ENCODE measurements around the gene CENPH.
"Not testable (repeated sequence)": the region's sequence is repeated elsewhere in the genome, so short reads cannot be mapped to it uniquely, and the experiment has no call there.

The CENPH gene, protein sequence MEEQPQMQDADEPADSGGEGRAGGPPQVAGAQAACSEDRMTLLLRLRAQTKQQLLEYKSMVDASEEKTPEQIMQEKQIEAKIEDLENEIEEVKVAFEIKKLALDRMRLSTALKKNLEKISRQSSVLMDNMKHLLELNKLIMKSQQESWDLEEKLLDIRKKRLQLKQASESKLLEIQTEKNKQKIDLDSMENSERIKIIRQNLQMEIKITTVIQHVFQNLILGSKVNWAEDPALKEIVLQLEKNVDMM

DNA sequence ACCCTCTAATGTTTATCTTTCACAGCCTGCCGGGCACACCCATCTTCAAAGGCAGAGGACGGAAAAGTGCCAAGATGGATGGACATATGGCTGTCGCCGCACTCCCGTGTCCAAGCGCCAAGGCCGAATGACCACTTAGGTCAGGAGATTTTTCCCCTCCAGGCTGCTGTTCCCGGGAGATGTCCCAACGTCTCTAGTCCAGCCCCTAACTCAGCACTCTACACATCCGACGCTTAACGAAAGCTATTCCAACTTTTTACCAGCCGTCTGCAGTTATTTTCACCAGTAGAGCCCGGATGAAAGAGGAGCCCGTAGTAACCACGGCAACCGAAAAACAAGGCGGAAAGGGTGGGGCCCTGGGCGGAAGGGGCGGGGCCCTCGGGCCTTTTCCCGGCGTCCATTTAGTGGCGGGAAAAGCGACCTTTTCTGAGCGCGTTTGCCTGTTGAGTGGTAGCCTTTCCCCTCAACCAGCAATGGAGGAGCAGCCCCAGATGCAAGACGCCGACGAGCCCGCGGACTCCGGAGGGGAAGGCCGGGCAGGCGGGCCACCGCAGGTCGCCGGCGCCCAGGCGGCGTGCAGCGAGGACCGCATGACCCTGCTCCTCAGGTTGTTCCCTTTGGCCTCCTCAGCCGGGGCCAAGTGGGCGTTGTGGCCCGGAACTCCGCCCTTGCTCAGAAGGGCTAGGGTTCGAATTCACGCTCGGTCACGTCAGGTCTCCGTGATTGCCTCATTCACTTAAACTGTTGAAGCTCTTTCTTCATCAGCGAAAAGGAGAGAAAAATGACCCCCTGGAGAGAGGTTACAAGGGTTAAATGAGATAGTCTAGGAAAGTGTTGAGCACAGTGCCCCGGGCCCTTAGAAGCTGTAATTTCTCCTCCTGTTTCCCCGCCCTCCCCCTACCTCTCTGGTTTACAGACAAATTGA lies at the start of gene CENPH:
TSS of gene CENPH (plus strand) at position 422 of the 925 bp plus-strand sequence. CDS start at position 474, 52 bp downstream.
- Histone ChIP-seq H3K9me3 (ENCODE audit: control insufficient read depth in 1 of 2, low read length in 2 of 2) (no peaks in the 10 kb centered on the region), H3K4me1 (ENCODE audit: control insufficient read depth in 1 of 2, insufficient read depth in 2 of 2, low read length in 2 of 2) (peaks cover 0 to 13% of the 10 kb centered on the region in 2 donors), H3K4me3 (ENCODE audit: low read depth in 1 of 2, low read length in 2 of 2) (peak within 1 kb of the TSS; percentile 83 to 97), H3K27ac (ENCODE audit: low read length) (peak within 1 kb of the TSS; percentile 82), H3K27me3 (ENCODE audit: low read depth, low read length) (no peaks in the 10 kb centered on the region), H3K36me3 (ENCODE audit: control insufficient read depth in 1 of 2, insufficient read depth in 2 of 2, low read length in 2 of 2) (no peaks in the 10 kb centered on the region)

DNA sequence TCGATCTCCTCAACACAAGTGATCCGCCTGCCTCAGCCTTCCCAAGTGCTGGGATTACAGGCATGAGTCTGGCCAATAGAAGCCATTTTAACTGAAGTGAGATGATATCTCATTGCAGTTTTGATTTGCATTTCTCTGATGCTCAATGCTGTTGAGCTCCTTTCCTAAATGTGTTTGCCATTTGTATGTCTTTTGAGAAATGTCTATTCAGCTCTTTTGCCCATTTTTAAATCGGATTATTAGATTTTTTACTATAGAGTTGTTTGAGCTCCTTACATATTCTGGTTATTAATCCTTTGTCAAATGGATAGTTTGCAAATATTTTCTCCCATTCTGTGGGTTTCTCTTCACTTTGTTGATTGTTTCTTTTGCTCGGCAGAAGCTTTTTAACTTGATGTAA lies 49.1 kb upstream of the CENPH start:
- H3K9me3 ChIP-seq (ENCODE audit: control insufficient read depth in 1 of 2, low read length in 2 of 2); H3K4me3 ChIP-seq (ENCODE audit: low read depth in 1 of 2, low read length in 2 of 2); H3K27me3 ChIP-seq (ENCODE audit: low read depth, low read length); H3K27ac ChIP-seq (ENCODE audit: low read length); H3K36me3 ChIP-seq (ENCODE audit: control insufficient read depth in 1 of 2, insufficient read depth in 2 of 2, low read length in 2 of 2); H3K4me1 ChIP-seq (ENCODE audit: control insufficient read depth in 1 of 2, insufficient read depth in 2 of 2, low read length in 2 of 2): not testable (repeated sequence)

DNA sequence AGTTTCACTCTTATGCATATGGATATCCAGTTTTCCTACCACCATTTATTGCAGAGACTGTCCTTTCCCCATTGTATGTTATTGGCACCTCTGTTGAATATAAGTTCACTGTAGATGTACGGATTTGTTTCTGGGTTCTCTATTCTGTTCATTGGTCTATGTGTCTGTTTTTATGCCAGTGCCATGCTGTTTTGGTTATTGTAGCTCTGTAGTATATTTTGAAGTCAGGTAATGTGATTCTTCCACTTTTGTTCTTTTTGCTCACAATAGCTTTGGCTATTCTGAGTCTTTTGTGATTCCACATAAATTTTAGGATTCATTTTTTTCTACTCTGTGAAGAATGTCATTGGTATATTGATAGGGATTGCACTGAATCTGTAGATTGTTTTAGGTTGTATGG lies 48.6 kb upstream of the CENPH start:
- H3K9me3 ChIP-seq (ENCODE audit: control insufficient read depth in 1 of 2, low read length in 2 of 2) = peaks cover 0 to 8% of the 10 kb centered on the region in 2 donors

DNA sequence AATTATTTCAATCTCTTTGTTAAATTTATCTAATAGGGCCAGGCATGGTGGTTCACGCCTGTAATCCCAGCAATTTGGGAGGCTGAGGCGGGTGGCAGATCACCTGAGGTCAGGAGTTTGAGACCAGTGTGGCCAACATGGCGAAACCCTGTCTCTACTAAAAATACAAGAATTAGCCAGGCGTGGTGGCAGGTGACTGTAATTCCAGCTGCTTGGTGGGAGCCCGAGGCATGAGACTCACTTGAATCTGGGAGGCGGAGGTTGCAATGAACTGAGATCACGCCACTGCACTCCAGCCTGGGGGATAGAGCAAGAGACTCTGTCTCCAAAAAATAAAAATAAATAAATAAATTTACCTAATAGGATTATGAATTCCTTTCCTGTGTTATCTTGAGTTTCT lies 40.8 kb upstream of the CENPH start:
- H3K4me3 ChIP-seq (ENCODE audit: low read depth in 1 of 2, low read length in 2 of 2); H3K36me3 ChIP-seq (ENCODE audit: control insufficient read depth in 1 of 2, insufficient read depth in 2 of 2, low read length in 2 of 2); H3K27ac ChIP-seq (ENCODE audit: low read length); H3K27me3 ChIP-seq (ENCODE audit: low read depth, low read length); H3K9me3 ChIP-seq (ENCODE audit: control insufficient read depth in 1 of 2, low read length in 2 of 2); H3K4me1 ChIP-seq (ENCODE audit: control insufficient read depth in 1 of 2, insufficient read depth in 2 of 2, low read length in 2 of 2): not testable (repeated sequence)

More for the DNA sequence above, 48.6 kb upstream of the CENPH start:
- no peak overlapping the region for H3K4me3 ChIP-seq (ENCODE audit: low read depth in 1 of 2, low read length in 2 of 2)
- no peaks in the 10 kb centered on the region for H3K36me3 ChIP-seq (ENCODE audit: control insufficient read depth in 1 of 2, insufficient read depth in 2 of 2, low read length in 2 of 2)
- H3K4me1 ChIP-seq (ENCODE audit: control insufficient read depth in 1 of 2, insufficient read depth in 2 of 2, low read length in 2 of 2) = no peaks in the 10 kb centered on the region
- H3K27ac ChIP-seq (ENCODE audit: low read length) = no peak overlapping the region
- H3K27me3 ChIP-seq (ENCODE audit: low read depth, low read length) = no peaks in the 10 kb centered on the region

DNA sequence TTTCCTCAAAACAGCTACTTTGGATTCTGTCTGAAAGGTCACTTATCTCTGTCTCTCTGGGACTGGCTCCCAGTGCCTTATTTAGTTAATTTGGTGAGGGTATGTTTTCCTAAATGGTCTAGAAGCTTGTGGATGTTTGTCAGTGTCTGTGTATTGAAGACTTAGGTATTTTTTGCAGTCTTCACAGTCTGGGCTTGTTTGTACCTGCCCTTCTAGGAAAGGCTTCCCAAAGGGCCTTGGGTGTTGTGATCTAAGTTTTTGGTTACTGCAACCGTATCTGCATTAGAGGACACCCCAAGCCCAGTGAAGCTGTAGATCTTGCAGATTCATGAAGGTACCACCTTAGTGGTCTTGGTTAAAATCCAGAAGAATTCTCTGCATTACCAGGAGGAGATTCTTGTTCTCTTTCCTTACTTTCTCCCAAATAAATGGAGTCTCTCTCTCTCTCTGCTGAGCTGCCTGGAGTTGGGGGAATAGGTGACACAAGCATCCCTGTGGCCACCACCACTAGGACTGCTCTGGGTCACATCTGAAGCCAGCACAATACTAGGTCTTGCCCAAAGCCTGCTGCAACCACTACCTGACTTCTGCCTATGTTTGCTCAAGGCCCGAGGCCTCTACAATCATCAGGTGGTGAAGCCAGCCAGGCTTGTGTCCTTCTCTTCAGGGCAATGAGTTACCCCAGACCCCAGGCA lies 40.3 kb upstream of the CENPH start:
- no peaks in the 10 kb centered on the region for H3K9me3 ChIP-seq (ENCODE audit: control insufficient read depth in 1 of 2, low read length in 2 of 2)
- H3K36me3 ChIP-seq (ENCODE audit: control insufficient read depth in 1 of 2, insufficient read depth in 2 of 2, low read length in 2 of 2) = no peaks in the 10 kb centered on the region
- no peak overlapping the region for H3K27ac ChIP-seq (ENCODE audit: low read length)
- no peak overlapping the region for H3K4me3 ChIP-seq (ENCODE audit: low read depth in 1 of 2, low read length in 2 of 2)
- H3K27me3 ChIP-seq (ENCODE audit: low read depth, low read length) = no peaks in the 10 kb centered on the region
- H3K4me1 ChIP-seq (ENCODE audit: control insufficient read depth in 1 of 2, insufficient read depth in 2 of 2, low read length in 2 of 2) = no peaks in the 10 kb centered on the region

DNA sequence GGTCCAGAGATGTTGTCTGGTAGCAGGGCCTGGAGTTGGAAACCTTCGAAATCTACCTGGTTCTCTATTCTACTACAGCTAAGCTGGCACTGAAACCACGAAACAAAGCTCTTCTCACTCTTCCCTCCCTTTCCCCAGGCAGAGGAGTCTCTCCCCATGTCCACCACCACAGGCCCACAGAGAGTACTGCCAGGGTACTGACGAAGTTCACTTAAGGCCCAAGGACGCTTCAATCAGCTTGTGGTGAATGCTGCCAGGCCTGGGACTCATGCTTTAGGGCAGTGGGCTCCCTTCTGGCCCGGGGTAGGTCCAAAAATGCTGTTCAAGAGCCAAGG lies 39.7 kb upstream of the CENPH start:
- Histone ChIP-seq H3K36me3 (ENCODE audit: control insufficient read depth in 1 of 2, insufficient read depth in 2 of 2, low read length in 2 of 2) (no peaks in the 10 kb centered on the region), H3K9me3 (ENCODE audit: control insufficient read depth in 1 of 2, low read length in 2 of 2) (no peaks in the 10 kb centered on the region), H3K4me3 (ENCODE audit: low read depth in 1 of 2, low read length in 2 of 2) (no peak overlapping the region), H3K27me3 (ENCODE audit: low read depth, low read length) (no peaks in the 10 kb centered on the region), H3K4me1 (ENCODE audit: control insufficient read depth in 1 of 2, insufficient read depth in 2 of 2, low read length in 2 of 2) (no peaks in the 10 kb centered on the region), H3K27ac (ENCODE audit: low read length) (no peak overlapping the region)

DNA sequence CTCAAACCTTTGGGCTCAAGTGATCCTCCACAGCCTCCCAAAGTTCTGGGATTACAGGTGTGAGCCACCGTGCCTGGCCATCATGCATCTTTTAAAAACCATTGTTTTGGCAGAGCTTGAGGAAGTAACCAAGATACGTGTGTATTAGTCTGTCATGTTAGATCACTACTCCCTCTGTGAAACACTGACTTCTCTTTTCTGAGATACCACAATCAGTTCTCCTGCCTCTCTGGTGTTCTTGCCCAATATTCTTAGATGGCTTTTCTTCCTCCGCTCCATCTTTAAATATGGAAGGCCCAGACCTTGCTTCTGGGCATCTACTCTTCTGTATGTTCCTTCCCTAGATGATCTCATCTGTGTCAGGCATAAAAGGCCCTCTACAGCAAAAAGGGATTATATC lies 36.7 kb upstream of the CENPH start:
- Histone ChIP-seq H3K4me1 (ENCODE audit: control insufficient read depth in 1 of 2, insufficient read depth in 2 of 2, low read length in 2 of 2) (no peaks in the 10 kb centered on the region), H3K27me3 (ENCODE audit: low read depth, low read length) (no peaks in the 10 kb centered on the region), H3K27ac (ENCODE audit: low read length) (no peak overlapping the region), H3K4me3 (ENCODE audit: low read depth in 1 of 2, low read length in 2 of 2) (no peak overlapping the region), H3K36me3 (ENCODE audit: control insufficient read depth in 1 of 2, insufficient read depth in 2 of 2, low read length in 2 of 2) (no peaks in the 10 kb centered on the region), H3K9me3 (ENCODE audit: control insufficient read depth in 1 of 2, low read length in 2 of 2) (no peaks in the 10 kb centered on the region)

DNA sequence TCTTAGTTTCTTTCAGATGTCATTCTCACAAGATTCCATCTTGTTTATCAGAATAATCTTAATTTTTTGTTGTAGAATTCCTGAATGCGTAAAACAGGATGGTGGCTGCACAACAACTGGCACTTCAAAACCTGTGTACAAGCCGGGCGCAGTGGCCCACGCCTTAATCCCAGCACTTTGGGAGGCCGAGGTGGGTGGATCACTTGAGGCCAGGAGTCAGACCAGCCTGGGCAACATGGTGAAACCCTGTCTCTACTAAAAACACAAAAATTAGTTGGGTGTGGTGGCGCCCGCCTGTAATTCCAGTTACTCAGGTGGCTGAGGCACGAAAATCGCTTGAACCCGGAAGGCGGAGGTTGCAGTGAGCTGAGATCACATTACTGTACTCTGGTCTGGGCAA lies 32.9 kb upstream of the CENPH start:
- Histone ChIP-seq H3K27ac (ENCODE audit: low read length) (no peak overlapping the region), H3K27me3 (ENCODE audit: low read depth, low read length) (no peaks in the 10 kb centered on the region), H3K4me1 (ENCODE audit: control insufficient read depth in 1 of 2, insufficient read depth in 2 of 2, low read length in 2 of 2) (no peaks in the 10 kb centered on the region), H3K36me3 (ENCODE audit: control insufficient read depth in 1 of 2, insufficient read depth in 2 of 2, low read length in 2 of 2) (no peaks in the 10 kb centered on the region), H3K9me3 (ENCODE audit: control insufficient read depth in 1 of 2, low read length in 2 of 2) (no peaks in the 10 kb centered on the region), H3K4me3 (ENCODE audit: low read depth in 1 of 2, low read length in 2 of 2) (no peak overlapping the region)

DNA sequence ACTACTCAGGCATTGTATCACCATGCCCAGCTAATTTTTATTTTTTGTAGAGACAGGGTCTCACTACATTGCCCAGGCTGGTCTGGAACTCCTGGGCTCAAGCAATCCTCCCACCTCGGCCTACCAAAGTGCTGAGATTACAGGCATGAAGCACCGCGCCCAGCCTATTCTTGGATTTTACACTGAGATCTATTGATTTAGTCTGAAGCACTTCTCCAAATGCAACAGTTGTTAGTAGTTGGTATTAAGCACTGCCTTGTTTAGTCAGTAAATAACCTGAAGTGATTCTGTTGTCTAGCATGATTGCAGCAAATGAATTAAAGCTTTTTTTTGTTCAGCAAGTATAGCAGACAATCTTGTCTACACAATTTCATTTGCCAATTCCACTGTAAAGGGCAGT lies 31.3 kb upstream of the CENPH start:
- Histone ChIP-seq H3K36me3 (ENCODE audit: control insufficient read depth in 1 of 2, insufficient read depth in 2 of 2, low read length in 2 of 2) (no peaks in the 10 kb centered on the region), H3K4me3 (ENCODE audit: low read depth in 1 of 2, low read length in 2 of 2) (no peak overlapping the region), H3K27ac (ENCODE audit: low read length) (no peak overlapping the region), H3K4me1 (ENCODE audit: control insufficient read depth in 1 of 2, insufficient read depth in 2 of 2, low read length in 2 of 2) (no peaks in the 10 kb centered on the region), H3K9me3 (ENCODE audit: control insufficient read depth in 1 of 2, low read length in 2 of 2) (no peaks in the 10 kb centered on the region), H3K27me3 (ENCODE audit: low read depth, low read length) (no peaks in the 10 kb centered on the region)

DNA sequence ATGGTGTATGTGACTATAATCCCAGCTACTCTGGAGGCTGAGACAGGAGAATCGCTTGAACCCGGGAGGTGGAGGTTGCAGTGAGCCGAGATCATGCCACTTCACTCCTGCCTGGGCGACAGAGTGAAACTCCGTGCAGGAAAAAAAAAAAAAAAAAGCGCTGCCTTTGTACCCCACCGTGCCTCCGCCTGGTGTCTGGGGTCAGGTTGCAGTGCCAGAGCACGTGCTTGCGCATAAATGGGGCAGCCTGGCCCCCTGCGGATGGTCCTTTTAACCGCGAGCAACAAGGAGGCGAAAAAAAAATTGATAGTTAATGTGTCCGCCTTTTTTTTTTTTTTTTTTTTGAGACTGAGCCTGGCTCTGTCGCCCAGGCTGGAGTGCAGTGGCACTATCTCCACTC lies 28.7 kb upstream of the CENPH start:
- Histone ChIP-seq H3K9me3 (ENCODE audit: control insufficient read depth in 1 of 2, low read length in 2 of 2) (no peaks in the 10 kb centered on the region), H3K27me3 (ENCODE audit: low read depth, low read length) (no peaks in the 10 kb centered on the region), H3K4me1 (ENCODE audit: control insufficient read depth in 1 of 2, insufficient read depth in 2 of 2, low read length in 2 of 2) (no peaks in the 10 kb centered on the region), H3K36me3 (ENCODE audit: control insufficient read depth in 1 of 2, insufficient read depth in 2 of 2, low read length in 2 of 2) (no peaks in the 10 kb centered on the region), H3K4me3 (ENCODE audit: low read depth in 1 of 2, low read length in 2 of 2) (no peak overlapping the region), H3K27ac (ENCODE audit: low read length) (no peak overlapping the region)

DNA sequence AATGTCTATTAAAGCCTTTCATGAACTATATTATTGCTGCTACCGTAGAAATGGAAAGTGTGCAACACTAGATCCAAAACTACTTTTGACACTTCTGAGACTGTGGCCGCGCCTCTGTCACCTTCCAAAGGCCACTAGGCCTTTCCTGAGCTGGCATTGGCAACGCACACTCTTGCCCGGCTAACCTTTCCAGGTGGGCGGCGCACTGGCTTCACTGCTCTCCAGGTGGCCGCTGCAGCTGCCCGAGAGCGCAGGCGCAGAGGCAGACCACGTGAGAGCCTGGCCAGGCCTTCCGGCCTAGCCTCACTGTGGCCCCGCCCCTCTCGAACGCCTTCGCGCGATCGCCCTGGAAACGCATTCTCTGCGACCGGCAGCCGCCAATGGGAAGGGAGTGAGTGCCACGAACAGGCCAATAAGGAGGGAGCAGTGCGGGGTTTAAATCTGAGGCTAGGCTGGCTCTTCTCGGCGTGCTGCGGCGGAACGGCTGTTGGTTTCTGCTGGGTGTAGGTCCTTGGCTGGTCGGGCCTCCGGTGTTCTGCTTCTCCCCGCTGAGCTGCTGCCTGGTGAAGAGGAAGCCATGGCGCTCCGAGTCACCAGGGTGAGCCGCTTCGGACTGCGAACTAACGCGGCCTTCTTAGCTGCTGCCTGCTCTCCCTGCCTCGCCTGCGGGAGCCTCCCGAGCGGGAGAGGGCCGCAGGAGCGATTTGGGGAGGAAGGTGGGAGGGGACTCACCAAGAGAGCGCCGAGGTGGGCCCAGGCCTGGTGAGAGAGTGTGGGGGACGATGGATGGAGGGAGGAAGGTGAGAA lies 22.5 kb upstream of the CENPH start, which contains the start of gene CCNB1:
TSS of gene CCNB1 (plus strand) at position 465 of the 807 bp plus-strand sequence. CDS start at position 578, 113 bp downstream.
- H3K27me3 ChIP-seq (ENCODE audit: low read depth, low read length) = no peaks in the 10 kb centered on the region
- peak within 1 kb of the TSS; percentile 62 for H3K27ac ChIP-seq (ENCODE audit: low read length)
- H3K4me3 ChIP-seq (ENCODE audit: low read depth in 1 of 2, low read length in 2 of 2) = peak within 1 kb of the TSS; percentile 85 to 100

More for the DNA sequence above, 22.5 kb upstream of the CENPH start, which contains the start of gene CCNB1:
- Histone ChIP-seq H3K4me1 (ENCODE audit: control insufficient read depth in 1 of 2, insufficient read depth in 2 of 2, low read length in 2 of 2) (peaks cover 5 to 11% of the 10 kb centered on the region in 2 donors), H3K36me3 (ENCODE audit: control insufficient read depth in 1 of 2, insufficient read depth in 2 of 2, low read length in 2 of 2) (peaks cover 0 to 6% of the 10 kb centered on the region in 2 donors), H3K9me3 (ENCODE audit: control insufficient read depth in 1 of 2, low read length in 2 of 2) (no peaks in the 10 kb centered on the region)
